ENCODE data around the gene NRF1.
"Not testable (repeated sequence)": the region's sequence is repeated elsewhere in the genome, so short reads cannot be mapped to it uniquely, and the experiment has no call there.

Gene NRF1

GRCh38 chr7:129649128-129649690, 37.7 kb downstream of the NRF1 start:
- no peak for DNase-seq

- no peak for DNase-seq
These were observed 38.7 kb downstream of the NRF1 start for GRCh38 chr7:129650056-129650758.

- no peak for DNase-seq
These were observed 41.4 kb downstream of the NRF1 start for GRCh38 chr7:129652914-129653313.

GRCh38 chr7:129655811-129656210, 44.3 kb downstream of the NRF1 start:
- no peak for DNase-seq

GRCh38 chr7:129657363-129657762, 45.8 kb downstream of the NRF1 start:
- no peak for DNase-seq

- not testable (repeated sequence) for DNase-seq
These were observed 48.4 kb downstream of the NRF1 start for GRCh38 chr7:129659907-129660306.

GRCh38 chr7:129661645-129662182, 50.2 kb downstream of the NRF1 start:
- DNase-seq: no peak

- not testable (repeated sequence) for DNase-seq
These were observed 51.7 kb downstream of the NRF1 start for GRCh38 chr7:129663240-129663639.

GRCh38 chr7:129664029-129665012, 52.8 kb downstream of the NRF1 start:
- DNase-seq: peak; percentile 40 to 56

- DNase-seq: no peak
These were observed 53.5 kb downstream of the NRF1 start for GRCh38 chr7:129665013-129665401.

- DNase-seq: no peak
These were observed 55.6 kb downstream of the NRF1 start for GRCh38 chr7:129667116-129667515.

GRCh38 chr7:129667551-129667950, 56.0 kb downstream of the NRF1 start:
- no peak for DNase-seq

GRCh38 chr7:129669901-129670300, 58.4 kb downstream of the NRF1 start:
- no peak for DNase-seq

- DNase-seq: no peak
These were observed 59.1 kb downstream of the NRF1 start for GRCh38 chr7:129670656-129671055.

GRCh38 chr7:129671266-129671665, 59.7 kb downstream of the NRF1 start:
- peak; percentile 12 to 18 for DNase-seq

- DNase-seq: not testable (repeated sequence)
These were observed 63.0 kb downstream of the NRF1 start for GRCh38 chr7:129674475-129674874.

- DNase-seq: no peak
These were observed 64.0 kb downstream of the NRF1 start for GRCh38 chr7:129675521-129675920.

GRCh38 chr7:129676017-129676897, 64.7 kb downstream of the NRF1 start:
- no peak for DNase-seq

GRCh38 chr7:129677796-129678195, 66.3 kb downstream of the NRF1 start:
- no peak for DNase-seq

GRCh38 chr7:129678606-129679005, 67.1 kb downstream of the NRF1 start:
- DNase-seq: no peak

GRCh38 chr7:129680400-129680799, 68.9 kb downstream of the NRF1 start:
- no peak for DNase-seq

- DNase-seq: peak; percentile 21 to 80
These were observed 73.3 kb downstream of the NRF1 start for GRCh38 chr7:129684777-129685176.

All from NCI-H1930 (cell line).